ENCODE results near the gene HAS3. TPM values are rescaled to one million over a fixed set of nuclear protein-coding genes. Genes with fewer than 3 reads are reported as not detected.
A peak's percentile ranks its signal among the peaks of the same experiment; 100 is the strongest.
"Not testable (repeated sequence)": the region's sequence is repeated elsewhere in the genome, so short reads cannot be mapped to it uniquely, and the experiment has no call there.

The HAS3 gene
- total RNA-seq, 1 experiment from 2014 or later, result 6.9 TPM

DNA sequence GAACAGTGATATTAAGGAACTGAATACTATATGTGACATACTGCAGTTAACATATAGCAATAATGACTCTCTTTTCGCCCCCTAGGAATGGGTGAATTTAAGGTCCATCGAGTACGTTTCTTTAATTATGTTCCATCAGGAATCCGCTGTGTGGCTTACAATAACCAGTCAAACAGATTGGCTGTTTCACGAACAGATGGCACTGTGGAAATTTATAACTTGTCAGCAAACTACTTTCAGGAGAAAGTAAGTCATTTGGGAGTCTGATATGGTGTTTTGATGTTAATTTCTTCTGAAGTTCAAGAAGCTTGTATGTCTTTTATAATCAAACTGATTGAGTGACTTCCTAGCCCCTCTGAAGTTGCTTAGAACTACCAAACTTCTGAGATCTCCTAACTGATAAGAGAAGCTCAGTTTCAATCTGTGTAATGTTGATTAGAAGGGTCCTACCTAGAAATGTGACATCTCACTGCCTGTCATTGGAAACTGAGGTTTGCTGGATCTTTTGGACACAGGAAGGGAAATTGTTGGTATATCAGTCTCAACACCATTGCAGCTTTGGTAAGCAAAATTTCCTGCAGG lies 28.0 kb downstream of the HAS3 start:
- Histone ChIP-seq H3K4me1 (ENCODE audit: control insufficient read depth, insufficient read depth, low read length) (peaks cover 17% of the 10 kb centered on the region), H3K9me3 (ENCODE audit: control insufficient read depth, insufficient read depth, low read depth, low read length) (no peaks in the 10 kb centered on the region), H3K36me3 (ENCODE audit: control insufficient read depth, insufficient read depth, low read length) (peaks cover 9% of the 10 kb centered on the region), H3K27ac (ENCODE audit: low read length) (peak overlapping the region; percentile 87), H3K4me3 (ENCODE audit: low read depth in 2 of 2, low read length in 2 of 2) (peak overlapping the region; percentile 61 to 85), H3K27me3 (ENCODE audit: control insufficient read depth, insufficient read depth, low read length) (no peaks in the 10 kb centered on the region)
- DNase-seq (ENCODE audit: low read depth, low spot score), result no peak
- ChIA-PET CTCF (no interaction called here), POLR2A (interaction anchor here (0.5 to 0.6 kb wide), 4 partner anchors 18 to 821 kb away, joined by 3 to 5 read pairs (median 3); no protein-coding TSS in a partner anchor)
- in situ Hi-C loops (cut with HindIII; ENCODE audit: low pct_unique_long_range_greater_than_20kb, low sequenced_read_pairs), result no loop called here
- ATAC-seq, result no peak
- intact Hi-C loops (cut with micrococcal nuclease; ENCODE audit: unreplicated experiment), result no loop called here
- no peak for TF ChIP-seq SIN3A (IDR thresholded peaks at IDR 0.05; ENCODE audit: borderline replicate concordance, insufficient read depth, low read depth, low read length)
- no peak for TF ChIP-seq TCF7L2 (IDR thresholded peaks at IDR 0.05; ENCODE audit: low read depth, low read length)
- TF ChIP-seq POLR2AphosphoS5 (IDR thresholded peaks at IDR 0.05; ENCODE audit: low read depth, low read length), result no peak
- TF ChIP-seq, protein P1, sequence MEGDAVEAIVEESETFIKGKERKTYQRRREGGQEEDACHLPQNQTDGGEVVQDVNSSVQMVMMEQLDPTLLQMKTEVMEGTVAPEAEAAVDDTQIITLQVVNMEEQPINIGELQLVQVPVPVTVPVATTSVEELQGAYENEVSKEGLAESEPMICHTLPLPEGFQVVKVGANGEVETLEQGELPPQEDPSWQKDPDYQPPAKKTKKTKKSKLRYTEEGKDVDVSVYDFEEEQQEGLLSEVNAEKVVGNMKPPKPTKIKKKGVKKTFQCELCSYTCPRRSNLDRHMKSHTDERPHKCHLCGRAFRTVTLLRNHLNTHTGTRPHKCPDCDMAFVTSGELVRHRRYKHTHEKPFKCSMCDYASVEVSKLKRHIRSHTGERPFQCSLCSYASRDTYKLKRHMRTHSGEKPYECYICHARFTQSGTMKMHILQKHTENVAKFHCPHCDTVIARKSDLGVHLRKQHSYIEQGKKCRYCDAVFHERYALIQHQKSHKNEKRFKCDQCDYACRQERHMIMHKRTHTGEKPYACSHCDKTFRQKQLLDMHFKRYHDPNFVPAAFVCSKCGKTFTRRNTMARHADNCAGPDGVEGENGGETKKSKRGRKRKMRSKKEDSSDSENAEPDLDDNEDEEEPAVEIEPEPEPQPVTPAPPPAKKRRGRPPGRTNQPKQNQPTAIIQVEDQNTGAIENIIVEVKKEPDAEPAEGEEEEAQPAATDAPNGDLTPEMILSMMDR (IDR thresholded peaks at IDR 0.05), result no peak
- TF ChIP-seq, protein P2, sequence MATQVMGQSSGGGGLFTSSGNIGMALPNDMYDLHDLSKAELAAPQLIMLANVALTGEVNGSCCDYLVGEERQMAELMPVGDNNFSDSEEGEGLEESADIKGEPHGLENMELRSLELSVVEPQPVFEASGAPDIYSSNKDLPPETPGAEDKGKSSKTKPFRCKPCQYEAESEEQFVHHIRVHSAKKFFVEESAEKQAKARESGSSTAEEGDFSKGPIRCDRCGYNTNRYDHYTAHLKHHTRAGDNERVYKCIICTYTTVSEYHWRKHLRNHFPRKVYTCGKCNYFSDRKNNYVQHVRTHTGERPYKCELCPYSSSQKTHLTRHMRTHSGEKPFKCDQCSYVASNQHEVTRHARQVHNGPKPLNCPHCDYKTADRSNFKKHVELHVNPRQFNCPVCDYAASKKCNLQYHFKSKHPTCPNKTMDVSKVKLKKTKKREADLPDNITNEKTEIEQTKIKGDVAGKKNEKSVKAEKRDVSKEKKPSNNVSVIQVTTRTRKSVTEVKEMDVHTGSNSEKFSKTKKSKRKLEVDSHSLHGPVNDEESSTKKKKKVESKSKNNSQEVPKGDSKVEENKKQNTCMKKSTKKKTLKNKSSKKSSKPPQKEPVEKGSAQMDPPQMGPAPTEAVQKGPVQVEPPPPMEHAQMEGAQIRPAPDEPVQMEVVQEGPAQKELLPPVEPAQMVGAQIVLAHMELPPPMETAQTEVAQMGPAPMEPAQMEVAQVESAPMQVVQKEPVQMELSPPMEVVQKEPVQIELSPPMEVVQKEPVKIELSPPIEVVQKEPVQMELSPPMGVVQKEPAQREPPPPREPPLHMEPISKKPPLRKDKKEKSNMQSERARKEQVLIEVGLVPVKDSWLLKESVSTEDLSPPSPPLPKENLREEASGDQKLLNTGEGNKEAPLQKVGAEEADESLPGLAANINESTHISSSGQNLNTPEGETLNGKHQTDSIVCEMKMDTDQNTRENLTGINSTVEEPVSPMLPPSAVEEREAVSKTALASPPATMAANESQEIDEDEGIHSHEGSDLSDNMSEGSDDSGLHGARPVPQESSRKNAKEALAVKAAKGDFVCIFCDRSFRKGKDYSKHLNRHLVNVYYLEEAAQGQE (IDR thresholded peaks at IDR 0.05; ENCODE audit: insufficient read depth in 1 of 2, low read depth in 2 of 2, low read length in 1 of 2), result no peak
- BruUV-seq (replicated peaks), result no TSS peak

DNA sequence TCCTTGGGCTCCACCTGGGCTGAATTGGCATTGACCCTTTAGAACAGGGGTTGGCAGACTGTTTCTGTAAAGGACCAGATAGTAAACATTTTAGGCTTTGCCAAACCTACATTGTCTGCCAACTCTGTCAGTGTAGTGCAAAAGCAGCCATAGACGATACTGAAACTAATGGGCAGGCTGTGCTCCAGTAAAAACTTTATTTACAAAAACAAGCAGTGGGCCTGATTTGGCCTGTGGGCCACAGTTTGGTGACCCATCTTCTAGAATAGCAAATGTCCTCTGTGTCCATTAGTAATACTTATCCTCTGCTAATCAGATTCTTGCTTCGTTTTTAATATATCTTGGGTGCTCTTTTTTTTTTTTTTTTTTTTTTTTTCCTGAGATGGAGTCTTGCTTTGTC lies 33.2 kb downstream of the HAS3 start:
- Histone ChIP-seq H3K27ac (ENCODE audit: low read length) (no peak overlapping the region), H3K4me1 (ENCODE audit: control insufficient read depth, insufficient read depth, low read length) (peaks cover 7% of the 10 kb centered on the region), H3K36me3 (ENCODE audit: control insufficient read depth, insufficient read depth, low read length) (peaks cover 10% of the 10 kb centered on the region), H3K9me3 (ENCODE audit: control insufficient read depth, insufficient read depth, low read depth, low read length) (no peaks in the 10 kb centered on the region), H3K27me3 (ENCODE audit: control insufficient read depth, insufficient read depth, low read length) (no peaks in the 10 kb centered on the region), H3K4me3 (ENCODE audit: low read depth in 2 of 2, low read length in 2 of 2) (no peak overlapping the region)
- TF ChIP-seq TCF7L2 (IDR thresholded peaks at IDR 0.05; ENCODE audit: low read depth, low read length) (no peak), POLR2AphosphoS5 (IDR thresholded peaks at IDR 0.05; ENCODE audit: low read depth, low read length) (no peak), SIN3A (IDR thresholded peaks at IDR 0.05; ENCODE audit: borderline replicate concordance, insufficient read depth, low read depth, low read length) (no peak)
- TF ChIP-seq, protein P2 (IDR thresholded peaks at IDR 0.05; ENCODE audit: insufficient read depth in 1 of 2, low read depth in 2 of 2, low read length in 1 of 2), result no peak
- TF ChIP-seq, protein P1 (IDR thresholded peaks at IDR 0.05), result no peak
- intact Hi-C loops (cut with micrococcal nuclease; ENCODE audit: unreplicated experiment) (no loop called here), in situ Hi-C loops (cut with HindIII; ENCODE audit: low pct_unique_long_range_greater_than_20kb, low sequenced_read_pairs) (no loop called here)
- ATAC-seq, result no peak
- no peak for DNase-seq (ENCODE audit: low read depth, low spot score)
- CTCF ChIA-PET, result no interaction called here
- BruUV-seq (replicated peaks), result no TSS peak
- POLR2A ChIA-PET, result no interaction called here

DNA sequence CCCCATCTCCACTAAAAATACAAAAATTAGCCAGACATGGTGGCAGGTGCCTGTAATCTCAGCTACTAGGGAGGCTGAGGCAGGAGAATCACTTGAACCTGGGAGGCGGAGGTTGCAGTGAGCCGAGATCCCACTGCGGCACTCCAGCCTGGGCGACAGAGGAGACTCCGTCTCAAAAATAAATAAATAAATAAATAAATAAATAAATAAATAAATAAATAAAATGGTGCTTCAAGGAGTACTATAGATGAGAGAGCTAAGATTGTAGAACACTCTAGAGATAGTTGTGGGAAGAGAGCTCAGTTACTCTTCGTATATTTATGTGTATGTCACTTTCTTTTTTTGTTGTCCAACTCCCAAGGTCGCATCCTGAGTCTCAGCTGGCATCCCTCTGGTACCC lies 34.0 kb downstream of the HAS3 start:
- ATAC-seq, result not testable (repeated sequence)

More for the DNA sequence above, 34.0 kb downstream of the HAS3 start:
- H3K9me3 ChIP-seq (ENCODE audit: control insufficient read depth, insufficient read depth, low read depth, low read length); intact Hi-C loops (cut with micrococcal nuclease; ENCODE audit: unreplicated experiment); H3K27me3 ChIP-seq (ENCODE audit: control insufficient read depth, insufficient read depth, low read length); DNase-seq (ENCODE audit: low read depth, low spot score); H3K27ac ChIP-seq (ENCODE audit: low read length); H3K4me3 ChIP-seq (ENCODE audit: low read depth in 2 of 2, low read length in 2 of 2); H3K4me1 ChIP-seq (ENCODE audit: control insufficient read depth, insufficient read depth, low read length); in situ Hi-C loops (cut with HindIII; ENCODE audit: low pct_unique_long_range_greater_than_20kb, low sequenced_read_pairs); POLR2A ChIA-PET; BruUV-seq (replicated peaks): not testable (repeated sequence)
- CTCF ChIA-PET, result interaction anchor here (0.5 kb wide), 1 partner anchor 16 kb away, joined by 3 read pairs; no protein-coding TSS in a partner anchor
- H3K36me3 ChIP-seq (ENCODE audit: control insufficient read depth, insufficient read depth, low read length), result peaks cover 13% of the 10 kb centered on the region
